ENCODE measurements around the gene MYO5B.

DNA sequence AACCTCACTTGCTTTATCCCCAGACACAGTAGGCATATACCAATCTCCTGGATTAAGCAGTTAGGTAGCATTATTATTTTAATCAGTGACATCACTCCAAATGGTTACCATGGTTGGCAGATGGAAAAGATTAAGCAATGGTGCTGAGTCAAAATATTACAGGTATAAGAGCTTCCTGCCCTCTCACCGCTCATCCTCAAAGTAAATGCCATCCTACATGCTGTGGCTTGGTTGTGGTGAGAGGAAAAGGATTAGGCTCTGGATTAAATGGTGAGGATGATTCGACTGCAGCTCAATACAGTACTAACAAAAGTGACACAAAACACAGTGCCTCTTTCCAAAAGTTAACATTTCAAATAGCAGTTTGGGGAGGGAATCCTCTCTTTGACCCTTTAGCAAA, 272.7 kb downstream of the MYO5B start:
- TF ChIP-seq RFX5 (IDR thresholded peaks at IDR 0.05; ENCODE audit: low read depth, low read length) = no peak
- TF ChIP-seq, protein P1, sequence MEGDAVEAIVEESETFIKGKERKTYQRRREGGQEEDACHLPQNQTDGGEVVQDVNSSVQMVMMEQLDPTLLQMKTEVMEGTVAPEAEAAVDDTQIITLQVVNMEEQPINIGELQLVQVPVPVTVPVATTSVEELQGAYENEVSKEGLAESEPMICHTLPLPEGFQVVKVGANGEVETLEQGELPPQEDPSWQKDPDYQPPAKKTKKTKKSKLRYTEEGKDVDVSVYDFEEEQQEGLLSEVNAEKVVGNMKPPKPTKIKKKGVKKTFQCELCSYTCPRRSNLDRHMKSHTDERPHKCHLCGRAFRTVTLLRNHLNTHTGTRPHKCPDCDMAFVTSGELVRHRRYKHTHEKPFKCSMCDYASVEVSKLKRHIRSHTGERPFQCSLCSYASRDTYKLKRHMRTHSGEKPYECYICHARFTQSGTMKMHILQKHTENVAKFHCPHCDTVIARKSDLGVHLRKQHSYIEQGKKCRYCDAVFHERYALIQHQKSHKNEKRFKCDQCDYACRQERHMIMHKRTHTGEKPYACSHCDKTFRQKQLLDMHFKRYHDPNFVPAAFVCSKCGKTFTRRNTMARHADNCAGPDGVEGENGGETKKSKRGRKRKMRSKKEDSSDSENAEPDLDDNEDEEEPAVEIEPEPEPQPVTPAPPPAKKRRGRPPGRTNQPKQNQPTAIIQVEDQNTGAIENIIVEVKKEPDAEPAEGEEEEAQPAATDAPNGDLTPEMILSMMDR (IDR thresholded peaks at IDR 0.05 in 2 of 3, conservative IDR thresholded peaks at IDR 0.05 in 1 of 3; ENCODE audit: control insufficient read depth in 2 of 3, extremely low read depth in 1 of 3, insufficient read depth in 1 of 3, low read depth in 3 of 3, low read length in 3 of 3) = no peak
- TF ChIP-seq EP300 (IDR thresholded peaks at IDR 0.05; ENCODE audit: borderline replicate concordance in 1 of 2, control insufficient read depth in 1 of 2, low read depth in 2 of 2, low read length in 2 of 2) = no peak
- TF ChIP-seq JUNB (IDR thresholded peaks at IDR 0.05) = no peak
- TF ChIP-seq, protein P2, sequence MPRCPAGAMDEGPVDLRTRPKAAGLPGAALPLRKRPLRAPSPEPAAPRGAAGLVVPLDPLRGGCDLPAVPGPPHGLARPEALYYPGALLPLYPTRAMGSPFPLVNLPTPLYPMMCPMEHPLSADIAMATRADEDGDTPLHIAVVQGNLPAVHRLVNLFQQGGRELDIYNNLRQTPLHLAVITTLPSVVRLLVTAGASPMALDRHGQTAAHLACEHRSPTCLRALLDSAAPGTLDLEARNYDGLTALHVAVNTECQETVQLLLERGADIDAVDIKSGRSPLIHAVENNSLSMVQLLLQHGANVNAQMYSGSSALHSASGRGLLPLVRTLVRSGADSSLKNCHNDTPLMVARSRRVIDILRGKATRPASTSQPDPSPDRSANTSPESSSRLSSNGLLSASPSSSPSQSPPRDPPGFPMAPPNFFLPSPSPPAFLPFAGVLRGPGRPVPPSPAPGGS (IDR thresholded peaks at IDR 0.05; ENCODE audit: borderline replicate concordance, insufficient read depth, low read depth, low read length, poor library complexity, severe bottlenecking) = no peak
- TF ChIP-seq TCF3 (IDR thresholded peaks at IDR 0.05; ENCODE audit: borderline replicate concordance, insufficient read depth, low read depth, low read length) = no peak
- TF ChIP-seq, protein P3, sequence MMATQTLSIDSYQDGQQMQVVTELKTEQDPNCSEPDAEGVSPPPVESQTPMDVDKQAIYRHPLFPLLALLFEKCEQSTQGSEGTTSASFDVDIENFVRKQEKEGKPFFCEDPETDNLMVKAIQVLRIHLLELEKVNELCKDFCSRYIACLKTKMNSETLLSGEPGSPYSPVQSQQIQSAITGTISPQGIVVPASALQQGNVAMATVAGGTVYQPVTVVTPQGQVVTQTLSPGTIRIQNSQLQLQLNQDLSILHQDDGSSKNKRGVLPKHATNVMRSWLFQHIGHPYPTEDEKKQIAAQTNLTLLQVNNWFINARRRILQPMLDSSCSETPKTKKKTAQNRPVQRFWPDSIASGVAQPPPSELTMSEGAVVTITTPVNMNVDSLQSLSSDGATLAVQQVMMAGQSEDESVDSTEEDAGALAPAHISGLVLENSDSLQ (IDR thresholded peaks at IDR 0.05) = no peak
- TF ChIP-seq NFIC (IDR thresholded peaks at IDR 0.05; ENCODE audit: low read depth, low read length) = no peak
